Lower leg skin (tissue), 4 donors: ENCODE measurements around the gene VSIG10L. TPM values are rescaled to one million over a fixed set of nuclear protein-coding genes. Genes with fewer than 3 reads are reported as not detected.

Source experiments
- DNase-seq, 2 donors: peaks; one replicate each; pipeline ENCODE4 v3.0.0-alpha.2; 2019; ENCODE audit warnings: low spot score in 2 of 2
- H3K4me3 ChIP-seq: fragments of 200-600 bp; sonication (generic); 2 replicates; pipeline ENCODE4 v1.5.1; 2017; ENCODE audit warnings: mild to moderate bottlenecking, low read depth; ENCODE audit not compliant: poor library complexity, severe bottlenecking
- POLR2A ChIP-seq, 2 donors: fragments of 450-650 bp; IDR thresholded peaks; one replicate each; pipeline ENCODE4 v1.6.1; 2016 to 2017; ENCODE audit warnings: antibody characterized with exemption in 2 of 2, mild to moderate bottlenecking in 1 of 2, moderate library complexity in 1 of 2
- WGBS, 2 donors: methylation state at CpG; one replicate each; pipeline ENCODE4 v1.1.5; 2018; 5-methylcytosine and 5-hydroxymethylcytosine counted together
- intact Hi-C: fragments of 100-400 bp; cut with DNase I; formaldehyde crosslinking; loops from one replicate; pipeline ENCODE4 v1.15.0; 2023; ENCODE audit warnings: low total_unique reads
- total RNA-seq, 4 donors: library from RNA; depleted of rRNA; stranded (reverse); fragments of >200 nt; gene quantifications; one replicate each; pipeline ENCODE4 v1.1.0, GENCODE V29; 2016
- TF ChIP-seq, protein P1 (sequence below), 3 donors: fragments of 450-650 bp; IDR thresholded peaks; one replicate each; pipeline ENCODE4 v1.5.1; 2016; ENCODE audit warnings: antibody characterized with exemption in 3 of 3, mild to moderate bottlenecking in 3 of 3, moderate library complexity in 2 of 3

The VSIG10L gene
- total RNA-seq, 4 donors from 2014 or later = 31.0 to 42.9 (median 39.5) TPM

- WGBS, 2 donors = 96 to 98% methylated on average over 4 of the region's 4 CpGs
- intact Hi-C loops = no loop called here
- TF ChIP-seq POLR2A (IDR thresholded peaks at IDR 0.05) = no peak
- TF ChIP-seq, protein P1, sequence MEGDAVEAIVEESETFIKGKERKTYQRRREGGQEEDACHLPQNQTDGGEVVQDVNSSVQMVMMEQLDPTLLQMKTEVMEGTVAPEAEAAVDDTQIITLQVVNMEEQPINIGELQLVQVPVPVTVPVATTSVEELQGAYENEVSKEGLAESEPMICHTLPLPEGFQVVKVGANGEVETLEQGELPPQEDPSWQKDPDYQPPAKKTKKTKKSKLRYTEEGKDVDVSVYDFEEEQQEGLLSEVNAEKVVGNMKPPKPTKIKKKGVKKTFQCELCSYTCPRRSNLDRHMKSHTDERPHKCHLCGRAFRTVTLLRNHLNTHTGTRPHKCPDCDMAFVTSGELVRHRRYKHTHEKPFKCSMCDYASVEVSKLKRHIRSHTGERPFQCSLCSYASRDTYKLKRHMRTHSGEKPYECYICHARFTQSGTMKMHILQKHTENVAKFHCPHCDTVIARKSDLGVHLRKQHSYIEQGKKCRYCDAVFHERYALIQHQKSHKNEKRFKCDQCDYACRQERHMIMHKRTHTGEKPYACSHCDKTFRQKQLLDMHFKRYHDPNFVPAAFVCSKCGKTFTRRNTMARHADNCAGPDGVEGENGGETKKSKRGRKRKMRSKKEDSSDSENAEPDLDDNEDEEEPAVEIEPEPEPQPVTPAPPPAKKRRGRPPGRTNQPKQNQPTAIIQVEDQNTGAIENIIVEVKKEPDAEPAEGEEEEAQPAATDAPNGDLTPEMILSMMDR (IDR thresholded peaks at IDR 0.05) = no peak
- H3K4me3 ChIP-seq = no peak overlapping the region
- DNase-seq = no peak
These were observed 40.1 kb upstream of the VSIG10L start for GRCh38 chr19:51382004-51382403.

DNA sequence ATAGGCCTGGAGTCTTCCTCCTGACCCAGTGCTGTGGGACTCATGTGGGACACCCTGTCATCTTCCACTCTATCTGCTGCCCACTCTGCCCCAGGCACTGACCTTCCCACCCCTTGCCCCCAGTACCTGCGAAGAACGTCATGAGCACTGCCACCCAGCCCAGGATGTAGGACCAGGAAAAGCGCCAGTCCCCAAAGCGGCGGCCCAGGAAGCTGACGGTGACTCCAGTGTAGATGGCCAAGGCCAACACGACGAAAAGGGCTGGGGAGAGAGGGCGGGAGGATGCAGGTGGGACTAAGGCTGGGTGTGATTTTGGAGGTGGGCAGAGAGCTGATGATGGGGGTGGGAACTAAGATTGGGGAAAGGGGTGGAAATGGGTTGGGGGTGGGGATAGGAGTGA, 38.4 kb upstream of the VSIG10L start:
- intact Hi-C loops = no loop called here
- DNase-seq = no peak
- 94 to 95% methylated on average over 9 of the region's 9 CpGs for WGBS, 2 donors
- H3K4me3 ChIP-seq = no peak overlapping the region
- TF ChIP-seq, protein P1 (IDR thresholded peaks at IDR 0.05) = no peak
- TF ChIP-seq POLR2A (IDR thresholded peaks at IDR 0.05) = no peak

GRCh38 chr19:51377422-51377821, 35.5 kb upstream of the VSIG10L start:
- no peak for TF ChIP-seq POLR2A (IDR thresholded peaks at IDR 0.05)
- TF ChIP-seq, protein P1 (IDR thresholded peaks at IDR 0.05) = no peak
- WGBS, 2 donors = 74 to 80% methylated on average over 2 of the region's 2 CpGs
- H3K4me3 ChIP-seq = no peak overlapping the region
- intact Hi-C loops = no loop called here
- DNase-seq = no peak

DNA sequence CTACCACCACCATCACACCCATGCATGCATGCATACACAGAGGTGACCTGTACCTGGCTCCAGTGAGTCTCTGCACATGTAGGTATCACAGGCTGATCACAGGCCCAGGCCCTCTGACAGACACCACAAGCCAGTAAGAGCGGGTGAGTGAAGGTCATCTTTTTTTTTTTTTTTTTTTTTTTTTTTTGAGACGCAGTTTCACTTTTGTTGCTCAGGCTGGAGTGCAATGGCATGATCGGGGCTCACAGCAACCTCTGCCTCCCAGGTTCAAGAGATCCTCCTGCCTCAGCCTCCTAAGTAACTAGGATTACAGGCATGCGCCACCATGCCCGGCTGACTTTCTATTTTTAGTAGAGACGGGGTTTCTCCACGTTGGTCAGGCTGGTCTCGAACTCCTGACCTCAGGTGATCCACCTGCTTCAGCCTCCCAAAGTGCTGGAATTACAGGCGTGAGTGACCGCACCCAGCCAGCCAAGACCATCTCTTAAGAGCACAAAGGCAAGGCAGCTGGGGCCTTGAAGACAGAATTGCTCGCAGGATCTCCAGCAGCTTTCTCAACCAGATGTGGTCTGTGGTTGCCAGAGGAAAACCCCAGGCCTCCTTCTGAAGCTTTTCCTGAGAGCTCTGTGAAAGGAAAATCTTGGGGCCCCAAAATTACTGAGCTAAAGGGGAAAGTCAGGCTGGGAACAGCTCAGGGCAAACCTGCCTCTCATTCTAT, 33.7 kb upstream of the VSIG10L start:
- 69 to 78% methylated on average over 10 to 11 of the region's 11 CpGs for WGBS, 2 donors
- no peak overlapping the region for H3K4me3 ChIP-seq
- DNase-seq = no peak
- intact Hi-C loops = no loop called here
- no peak for TF ChIP-seq POLR2A (IDR thresholded peaks at IDR 0.05)
- TF ChIP-seq, protein P1 (IDR thresholded peaks at IDR 0.05) = no peak

- no peak for TF ChIP-seq POLR2A (IDR thresholded peaks at IDR 0.05)
- TF ChIP-seq, protein P1 (IDR thresholded peaks at IDR 0.05) = no peak
- intact Hi-C loops = no loop called here
- 53 to 55% methylated on average over 9 of the region's 9 CpGs for WGBS, 2 donors
- no peak within 1 kb of the TSS for H3K4me3 ChIP-seq
- DNase-seq = no peak
These were observed 30.9 kb upstream of the VSIG10L start, which contains the start of gene NKG7 for GRCh38 chr19:51372649-51373504. TSS of gene NKG7 (minus strand) at chr19:51372654. CDS start at chr19:51372535, 119 bp downstream.
